SK-N-SH (cell line): Measurements from ENCODE around the gene SUPT5H.

Experiments used
- CTCF ChIP-seq: fragments of 200-600 bp; sonication (generic); IDR thresholded peaks from 2 replicates; pipeline ENCODE4 v1.6.1; 2017; ENCODE audit warnings: antibody characterized with exemption, mild to moderate bottlenecking, moderate library complexity
- EZH2phosphoT487 ChIP-seq: fragments of 200-600 bp; sonication (generic); IDR thresholded peaks from 2 replicates; pipeline ENCODE4 v1.6.1; 2017; ENCODE audit warnings: low read depth, mixed run types, mild to moderate bottlenecking, antibody characterized with exemption, moderate library complexity, borderline replicate concordance
- FOXM1 ChIP-seq: IDR thresholded peaks from 2 replicates; pipeline ENCODE4 v1.4.0; 2012; ENCODE audit warnings: low read depth, mild to moderate bottlenecking
- GABPA ChIP-seq: IDR thresholded peaks from 2 replicates; pipeline ENCODE4 v1.4.0; 2012; ENCODE audit warnings: low read depth, mild to moderate bottlenecking
- MAX ChIP-seq: IDR thresholded peaks from 2 replicates; pipeline ENCODE4 v1.4.0; 2012; ENCODE audit warnings: low read depth
- RCOR1 ChIP-seq: fragments of 150-350 bp; IDR thresholded peaks from 2 replicates; pipeline ENCODE4 v1.6.1; 2017; ENCODE audit warnings: antibody characterized with exemption, low read length
- RFX5 ChIP-seq: IDR thresholded peaks from 2 replicates; pipeline ENCODE4 v1.6.1; 2012; ENCODE audit warnings: mild to moderate bottlenecking, improper control_type of control experiment, low read length
- USF2 ChIP-seq: fragments of 150-350 bp; IDR thresholded peaks from 2 replicates; pipeline ENCODE4 v1.6.1; 2017; ENCODE audit warnings: antibody characterized with exemption, low read length, low read depth, borderline replicate concordance
- TF ChIP-seq, protein P1 (sequence below): IDR thresholded peaks from 2 replicates; pipeline ENCODE4 v1.4.0; 2012; ENCODE audit warnings: low read depth, borderline replicate concordance
- TF ChIP-seq, protein P2 (sequence below): IDR thresholded peaks from 2 replicates; pipeline ENCODE4 v1.6.1; 2012; ENCODE audit warnings: mild to moderate bottlenecking, low read depth, low read length, moderate library complexity

DNA sequence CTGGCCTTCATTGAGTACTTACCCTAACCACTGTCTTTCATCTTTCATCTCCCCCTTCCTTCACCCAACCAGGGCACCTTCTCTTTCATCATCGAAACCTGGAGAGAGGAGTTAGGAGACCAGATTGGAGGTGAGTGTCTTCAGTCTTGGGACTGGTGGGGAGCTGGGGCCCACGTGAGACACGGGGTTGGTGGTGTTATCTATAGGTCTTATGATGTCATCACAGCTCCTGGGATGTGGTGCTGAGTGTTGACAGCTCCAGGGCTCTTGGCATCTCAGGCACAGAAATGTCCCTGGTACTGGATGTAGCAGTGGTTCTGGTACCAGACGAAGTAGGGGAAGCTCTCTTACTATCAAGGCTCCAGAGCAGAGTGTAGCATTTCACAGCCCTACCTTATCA, 55.2 kb downstream of the SUPT5H start:
- TF ChIP-seq EZH2phosphoT487 (no peak), CTCF (no peak), USF2 (no peak), FOXM1 (no peak), RFX5 (no peak), RCOR1 (no peak), GABPA (no peak), MAX (no peak)
- TF ChIP-seq, protein P1, sequence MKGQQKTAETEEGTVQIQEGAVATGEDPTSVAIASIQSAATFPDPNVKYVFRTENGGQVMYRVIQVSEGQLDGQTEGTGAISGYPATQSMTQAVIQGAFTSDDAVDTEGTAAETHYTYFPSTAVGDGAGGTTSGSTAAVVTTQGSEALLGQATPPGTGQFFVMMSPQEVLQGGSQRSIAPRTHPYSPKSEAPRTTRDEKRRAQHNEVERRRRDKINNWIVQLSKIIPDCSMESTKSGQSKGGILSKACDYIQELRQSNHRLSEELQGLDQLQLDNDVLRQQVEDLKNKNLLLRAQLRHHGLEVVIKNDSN: no peak
- TF ChIP-seq, protein P2, sequence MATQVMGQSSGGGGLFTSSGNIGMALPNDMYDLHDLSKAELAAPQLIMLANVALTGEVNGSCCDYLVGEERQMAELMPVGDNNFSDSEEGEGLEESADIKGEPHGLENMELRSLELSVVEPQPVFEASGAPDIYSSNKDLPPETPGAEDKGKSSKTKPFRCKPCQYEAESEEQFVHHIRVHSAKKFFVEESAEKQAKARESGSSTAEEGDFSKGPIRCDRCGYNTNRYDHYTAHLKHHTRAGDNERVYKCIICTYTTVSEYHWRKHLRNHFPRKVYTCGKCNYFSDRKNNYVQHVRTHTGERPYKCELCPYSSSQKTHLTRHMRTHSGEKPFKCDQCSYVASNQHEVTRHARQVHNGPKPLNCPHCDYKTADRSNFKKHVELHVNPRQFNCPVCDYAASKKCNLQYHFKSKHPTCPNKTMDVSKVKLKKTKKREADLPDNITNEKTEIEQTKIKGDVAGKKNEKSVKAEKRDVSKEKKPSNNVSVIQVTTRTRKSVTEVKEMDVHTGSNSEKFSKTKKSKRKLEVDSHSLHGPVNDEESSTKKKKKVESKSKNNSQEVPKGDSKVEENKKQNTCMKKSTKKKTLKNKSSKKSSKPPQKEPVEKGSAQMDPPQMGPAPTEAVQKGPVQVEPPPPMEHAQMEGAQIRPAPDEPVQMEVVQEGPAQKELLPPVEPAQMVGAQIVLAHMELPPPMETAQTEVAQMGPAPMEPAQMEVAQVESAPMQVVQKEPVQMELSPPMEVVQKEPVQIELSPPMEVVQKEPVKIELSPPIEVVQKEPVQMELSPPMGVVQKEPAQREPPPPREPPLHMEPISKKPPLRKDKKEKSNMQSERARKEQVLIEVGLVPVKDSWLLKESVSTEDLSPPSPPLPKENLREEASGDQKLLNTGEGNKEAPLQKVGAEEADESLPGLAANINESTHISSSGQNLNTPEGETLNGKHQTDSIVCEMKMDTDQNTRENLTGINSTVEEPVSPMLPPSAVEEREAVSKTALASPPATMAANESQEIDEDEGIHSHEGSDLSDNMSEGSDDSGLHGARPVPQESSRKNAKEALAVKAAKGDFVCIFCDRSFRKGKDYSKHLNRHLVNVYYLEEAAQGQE: no peak
